ENCODE results near the gene GRAMD4.
A peak's percentile ranks its signal among the peaks of the same experiment; 100 is the strongest.
"Not testable (repeated sequence)": the region's sequence is repeated elsewhere in the genome, so short reads cannot be mapped to it uniquely, and the experiment has no call there.

Gene GRAMD4

GRCh38 chr22:46620588-46621242 is 529 bp downstream of the GRAMD4 start:
- no peak for DNase-seq (ENCODE audit: low spot score)

GRCh38 chr22:46621243-46621930 is 1.2 kb downstream of the GRAMD4 start:
- DNase-seq (ENCODE audit: low spot score) = not testable (repeated sequence)

- peak; percentile 27 for DNase-seq (ENCODE audit: low spot score)
Measured at GRCh38 chr22:46622081-46622521, 1.9 kb downstream of the GRAMD4 start.

- no peak for DNase-seq (ENCODE audit: low spot score)
Measured at GRCh38 chr22:46625113-46625842, 5.1 kb downstream of the GRAMD4 start.

GRCh38 chr22:46625843-46626349 is 5.7 kb downstream of the GRAMD4 start:
- DNase-seq (ENCODE audit: low spot score) = no peak

- DNase-seq (ENCODE audit: low spot score) = no peak
Measured at GRCh38 chr22:46626356-46626755, 6.2 kb downstream of the GRAMD4 start.

- DNase-seq (ENCODE audit: low spot score) = no peak
Measured at GRCh38 chr22:46626911-46627805, 7.0 kb downstream of the GRAMD4 start.

- no peak for DNase-seq (ENCODE audit: low spot score)
Measured at GRCh38 chr22:46627806-46628482, 7.8 kb downstream of the GRAMD4 start.

GRCh38 chr22:46628756-46629155 is 8.6 kb downstream of the GRAMD4 start:
- DNase-seq (ENCODE audit: low spot score) = no peak

GRCh38 chr22:46629291-46629690 is 9.1 kb downstream of the GRAMD4 start:
- DNase-seq (ENCODE audit: low spot score) = no peak

- no peak for DNase-seq (ENCODE audit: low spot score)
Measured at GRCh38 chr22:46631113-46631512, 10.9 kb downstream of the GRAMD4 start.

- no peak for DNase-seq (ENCODE audit: low spot score)
Measured at GRCh38 chr22:46632646-46633249, 12.6 kb downstream of the GRAMD4 start.

- no peak for DNase-seq (ENCODE audit: low spot score)
Measured at GRCh38 chr22:46633334-46633890, 13.2 kb downstream of the GRAMD4 start.

- no peak for DNase-seq (ENCODE audit: low spot score)
Measured at GRCh38 chr22:46634011-46634699, 14.0 kb downstream of the GRAMD4 start.

- DNase-seq (ENCODE audit: low spot score) = not testable (repeated sequence)
Measured at GRCh38 chr22:46634973-46635685, 14.9 kb downstream of the GRAMD4 start.

GRCh38 chr22:46635756-46636155 is 15.6 kb downstream of the GRAMD4 start:
- no peak for DNase-seq (ENCODE audit: low spot score)

GRCh38 chr22:46636221-46637002 is 16.2 kb downstream of the GRAMD4 start:
- no peak for DNase-seq (ENCODE audit: low spot score)
